ENCODE data around the gene SUMO3.

Gene SUMO3

GRCh38 chr21:44844256-44844655 is 26.4 kb upstream of the SUMO3 start:
- no peak for TF ChIP-seq CTCF (IDR thresholded peaks at IDR 0.05; ENCODE audit: poor library complexity, severe bottlenecking)
- no peak overlapping the region for H3K27ac ChIP-seq (ENCODE audit: poor library complexity, severe bottlenecking)
- H3K9me3 ChIP-seq (ENCODE audit: severe bottlenecking), result no peaks in the 10 kb centered on the region
- ATAC-seq (ENCODE audit: low read depth) (no peak), DNase-seq (ENCODE audit: low spot score) (no peak)
- H3K4me3 ChIP-seq (ENCODE audit: severe bottlenecking), result no peak overlapping the region
- peaks cover 7% of the 10 kb centered on the region for H3K36me3 ChIP-seq (ENCODE audit: low read depth)
- H3K4me1 ChIP-seq (ENCODE audit: insufficient read depth, poor library complexity, severe bottlenecking), result peaks cover 3% of the 10 kb centered on the region
- H3K27me3 ChIP-seq (ENCODE audit: insufficient read depth, poor library complexity, severe bottlenecking), result no peaks in the 10 kb centered on the region

GRCh38 chr21:44842721-44843445 is 25.0 kb upstream of the SUMO3 start:
- Histone ChIP-seq H3K4me1 (ENCODE audit: insufficient read depth, poor library complexity, severe bottlenecking) (peaks cover 3% of the 10 kb centered on the region), H3K36me3 (ENCODE audit: low read depth) (no peaks in the 10 kb centered on the region), H3K27me3 (ENCODE audit: insufficient read depth, poor library complexity, severe bottlenecking) (no peaks in the 10 kb centered on the region), H3K9me3 (ENCODE audit: severe bottlenecking) (no peaks in the 10 kb centered on the region), H3K4me3 (ENCODE audit: severe bottlenecking) (no peak overlapping the region), H3K27ac (ENCODE audit: poor library complexity, severe bottlenecking) (no peak overlapping the region)
- ATAC-seq (ENCODE audit: low read depth), result no peak
- DNase-seq (ENCODE audit: low spot score), result no peak
- TF ChIP-seq CTCF (IDR thresholded peaks at IDR 0.05; ENCODE audit: poor library complexity, severe bottlenecking), result no peak

GRCh38 chr21:44842087-44842486 is 24.2 kb upstream of the SUMO3 start:
- DNase-seq (ENCODE audit: low spot score) (no peak), ATAC-seq (ENCODE audit: low read depth) (no peak)
- Histone ChIP-seq H3K36me3 (ENCODE audit: low read depth) (no peaks in the 10 kb centered on the region), H3K9me3 (ENCODE audit: severe bottlenecking) (no peaks in the 10 kb centered on the region), H3K4me1 (ENCODE audit: insufficient read depth, poor library complexity, severe bottlenecking) (peaks cover 3% of the 10 kb centered on the region), H3K4me3 (ENCODE audit: severe bottlenecking) (no peak overlapping the region), H3K27ac (ENCODE audit: poor library complexity, severe bottlenecking) (no peak overlapping the region), H3K27me3 (ENCODE audit: insufficient read depth, poor library complexity, severe bottlenecking) (no peaks in the 10 kb centered on the region)
- no peak for TF ChIP-seq CTCF (IDR thresholded peaks at IDR 0.05; ENCODE audit: poor library complexity, severe bottlenecking)

GRCh38 chr21:44840771-44841170 is 22.9 kb upstream of the SUMO3 start:
- no peaks in the 10 kb centered on the region for H3K27me3 ChIP-seq (ENCODE audit: insufficient read depth, poor library complexity, severe bottlenecking)
- H3K27ac ChIP-seq (ENCODE audit: poor library complexity, severe bottlenecking), result no peak overlapping the region
- no peaks in the 10 kb centered on the region for H3K4me1 ChIP-seq (ENCODE audit: insufficient read depth, poor library complexity, severe bottlenecking)
- no peaks in the 10 kb centered on the region for H3K9me3 ChIP-seq (ENCODE audit: severe bottlenecking)
- no peaks in the 10 kb centered on the region for H3K36me3 ChIP-seq (ENCODE audit: low read depth)
- no peak overlapping the region for H3K4me3 ChIP-seq (ENCODE audit: severe bottlenecking)
- no peak for ATAC-seq (ENCODE audit: low read depth)
- DNase-seq (ENCODE audit: low spot score), result no peak
- TF ChIP-seq CTCF (IDR thresholded peaks at IDR 0.05; ENCODE audit: poor library complexity, severe bottlenecking), result no peak

GRCh38 chr21:44838951-44839350 is 21.1 kb upstream of the SUMO3 start:
- H3K9me3 ChIP-seq (ENCODE audit: severe bottlenecking), result no peaks in the 10 kb centered on the region
- no peaks in the 10 kb centered on the region for H3K36me3 ChIP-seq (ENCODE audit: low read depth)
- H3K4me1 ChIP-seq (ENCODE audit: insufficient read depth, poor library complexity, severe bottlenecking), result no peaks in the 10 kb centered on the region
- TF ChIP-seq CTCF (IDR thresholded peaks at IDR 0.05; ENCODE audit: poor library complexity, severe bottlenecking), result no peak
- no peaks in the 10 kb centered on the region for H3K27me3 ChIP-seq (ENCODE audit: insufficient read depth, poor library complexity, severe bottlenecking)
- DNase-seq (ENCODE audit: low spot score) (no peak), ATAC-seq (ENCODE audit: low read depth) (no peak)
- H3K4me3 ChIP-seq (ENCODE audit: severe bottlenecking), result no peak overlapping the region
- no peak overlapping the region for H3K27ac ChIP-seq (ENCODE audit: poor library complexity, severe bottlenecking)
